ENCODE measurements around the gene TGFBI. TPM values are rescaled to one million over a fixed set of nuclear protein-coding genes. Genes with fewer than 3 reads are reported as not detected.

TGFBI gene
- total RNA-seq, 1 donor from 2014 or later: 27.9 TPM

DNA sequence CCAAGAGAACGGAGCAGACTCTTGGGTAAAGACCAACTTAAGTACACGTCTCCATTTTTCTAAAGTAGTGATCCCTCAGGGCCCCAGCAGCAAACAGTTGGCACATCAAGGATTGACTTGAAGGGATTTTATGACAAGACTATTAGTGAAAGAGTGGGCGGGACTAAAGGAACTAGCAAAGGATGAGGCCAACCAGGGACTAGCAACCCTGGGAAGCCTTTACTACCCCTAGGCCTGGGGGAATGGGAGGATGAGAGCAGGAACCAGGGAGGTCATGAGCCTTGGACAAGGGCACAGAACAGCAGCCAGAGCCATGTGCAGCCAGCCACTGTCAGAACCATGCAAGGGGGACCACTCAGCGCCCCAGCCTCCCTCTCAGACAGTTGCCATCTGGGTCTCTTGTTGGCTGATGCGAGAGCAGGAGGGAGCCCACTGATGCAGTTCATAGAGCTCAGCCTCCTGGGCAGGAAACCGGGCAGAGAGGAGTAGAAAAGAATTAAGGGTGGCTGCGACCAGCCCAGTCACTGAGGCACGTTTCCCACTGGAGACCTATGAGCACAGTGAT, 28.1 kb downstream of the TGFBI start:
- no peak for DNase-seq (ENCODE audit: low spot score)
- peak overlapping the region; percentile 20 for H3K27ac Mint-ChIP-seq (ENCODE audit: unreplicated experiment)
- peaks cover 7% of the 10 kb centered on the region for H3K27me3 Mint-ChIP-seq (ENCODE audit: unreplicated experiment)
- TF ChIP-seq, protein P1, sequence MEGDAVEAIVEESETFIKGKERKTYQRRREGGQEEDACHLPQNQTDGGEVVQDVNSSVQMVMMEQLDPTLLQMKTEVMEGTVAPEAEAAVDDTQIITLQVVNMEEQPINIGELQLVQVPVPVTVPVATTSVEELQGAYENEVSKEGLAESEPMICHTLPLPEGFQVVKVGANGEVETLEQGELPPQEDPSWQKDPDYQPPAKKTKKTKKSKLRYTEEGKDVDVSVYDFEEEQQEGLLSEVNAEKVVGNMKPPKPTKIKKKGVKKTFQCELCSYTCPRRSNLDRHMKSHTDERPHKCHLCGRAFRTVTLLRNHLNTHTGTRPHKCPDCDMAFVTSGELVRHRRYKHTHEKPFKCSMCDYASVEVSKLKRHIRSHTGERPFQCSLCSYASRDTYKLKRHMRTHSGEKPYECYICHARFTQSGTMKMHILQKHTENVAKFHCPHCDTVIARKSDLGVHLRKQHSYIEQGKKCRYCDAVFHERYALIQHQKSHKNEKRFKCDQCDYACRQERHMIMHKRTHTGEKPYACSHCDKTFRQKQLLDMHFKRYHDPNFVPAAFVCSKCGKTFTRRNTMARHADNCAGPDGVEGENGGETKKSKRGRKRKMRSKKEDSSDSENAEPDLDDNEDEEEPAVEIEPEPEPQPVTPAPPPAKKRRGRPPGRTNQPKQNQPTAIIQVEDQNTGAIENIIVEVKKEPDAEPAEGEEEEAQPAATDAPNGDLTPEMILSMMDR (IDR thresholded peaks at IDR 0.05; ENCODE audit: unreplicated experiment): no peak
- no peak overlapping the region for H3K4me3 Mint-ChIP-seq (ENCODE audit: unreplicated experiment)
- H3K36me3 Mint-ChIP-seq (ENCODE audit: low read depth, unreplicated experiment): peaks cover 10% of the 10 kb centered on the region
- peaks cover 25% of the 10 kb centered on the region for H3K4me1 Mint-ChIP-seq (ENCODE audit: unreplicated experiment)
- no peaks in the 10 kb centered on the region for H3K9me3 Mint-ChIP-seq (ENCODE audit: unreplicated experiment)

DNA sequence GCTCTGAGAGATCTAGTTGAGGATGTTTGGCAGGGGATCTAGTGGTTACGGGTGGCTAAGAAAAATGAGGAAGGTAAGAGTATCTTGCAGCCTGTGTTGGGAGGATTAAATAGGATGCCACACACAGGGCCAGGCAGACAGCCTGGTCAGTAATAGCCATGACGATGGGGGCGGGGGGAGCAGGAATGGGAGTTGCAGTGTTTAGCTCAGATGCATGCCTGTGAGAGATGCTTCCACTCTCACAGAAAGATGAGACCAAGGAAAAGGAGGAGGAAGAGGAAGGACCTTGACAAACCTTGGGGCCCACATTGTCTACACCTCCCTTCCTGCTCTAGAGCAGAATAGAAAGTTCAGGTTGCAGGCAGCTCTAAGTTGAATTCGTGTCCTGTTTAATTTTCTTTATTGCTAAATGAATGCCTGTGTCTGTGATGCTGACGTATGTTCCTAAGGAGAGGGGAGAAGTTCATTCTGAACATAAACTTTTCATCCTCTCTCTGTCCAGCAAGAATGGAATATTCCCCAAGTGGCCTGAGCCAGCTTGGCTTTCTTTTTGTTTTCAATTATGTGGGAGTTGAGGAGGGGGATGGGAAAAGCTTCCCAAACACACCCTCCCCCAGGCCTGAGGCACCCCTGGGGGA, 28.7 kb downstream of the TGFBI start:
- no peak for DNase-seq (ENCODE audit: low spot score)
- H3K36me3 Mint-ChIP-seq (ENCODE audit: low read depth, unreplicated experiment): peaks cover 6% of the 10 kb centered on the region
- no peak overlapping the region for H3K4me3 Mint-ChIP-seq (ENCODE audit: unreplicated experiment)
- peaks cover 7% of the 10 kb centered on the region for H3K27me3 Mint-ChIP-seq (ENCODE audit: unreplicated experiment)
- no peaks in the 10 kb centered on the region for H3K9me3 Mint-ChIP-seq (ENCODE audit: unreplicated experiment)
- H3K27ac Mint-ChIP-seq (ENCODE audit: unreplicated experiment): peak overlapping the region; percentile 1
- peaks cover 25% of the 10 kb centered on the region for H3K4me1 Mint-ChIP-seq (ENCODE audit: unreplicated experiment)
- TF ChIP-seq, protein P1 (IDR thresholded peaks at IDR 0.05; ENCODE audit: unreplicated experiment): no peak

DNA sequence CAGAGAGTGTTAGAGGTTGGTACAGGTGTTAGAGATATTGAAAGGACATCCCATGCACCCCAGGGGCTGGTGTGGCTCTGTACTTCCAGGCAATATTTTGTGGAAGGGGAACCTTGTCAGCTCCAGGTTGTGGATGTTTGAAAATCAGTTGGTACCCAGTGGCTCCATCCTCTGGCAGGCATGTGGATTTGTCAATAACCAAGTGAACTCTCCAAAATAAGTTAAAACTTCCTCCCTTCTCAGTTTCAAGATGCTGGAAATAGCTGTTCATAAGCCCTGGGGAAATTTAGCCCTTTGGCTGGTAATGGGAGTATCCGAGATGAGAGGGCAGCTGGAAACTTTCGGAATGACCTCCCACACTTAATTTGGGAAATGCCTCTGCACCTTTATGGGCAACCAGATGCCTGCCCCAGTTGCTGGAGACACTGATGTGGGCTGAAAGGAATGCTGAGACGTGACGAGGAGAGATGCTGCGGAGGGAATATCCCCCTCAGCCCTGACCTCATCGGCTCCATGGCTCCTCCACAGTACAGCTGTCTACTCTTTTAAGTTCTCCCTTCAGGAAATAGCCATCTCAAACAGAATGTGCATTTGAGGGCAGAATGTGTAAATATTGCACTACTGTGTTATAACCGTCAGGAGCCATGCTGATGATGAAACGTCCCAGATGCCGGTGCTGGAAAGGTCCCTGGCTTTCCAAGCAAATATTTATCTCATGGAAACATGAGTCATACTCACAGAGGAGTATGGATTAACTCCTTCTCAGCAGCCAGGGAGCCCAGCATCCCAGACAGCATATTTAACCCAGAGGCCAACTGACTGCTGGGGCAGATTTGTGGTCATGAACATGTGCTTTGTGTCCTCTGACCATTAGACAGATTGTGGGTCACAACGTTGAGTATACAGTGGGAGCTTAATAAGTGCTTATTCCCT, 29.5 kb downstream of the TGFBI start:
- DNase-seq (ENCODE audit: low spot score): peak; percentile 35
- Mint-ChIP-seq H3K36me3 (ENCODE audit: low read depth, unreplicated experiment) (peaks cover 3% of the 10 kb centered on the region), H3K4me3 (ENCODE audit: unreplicated experiment) (no peak overlapping the region), H3K27me3 (ENCODE audit: unreplicated experiment) (peaks cover 7% of the 10 kb centered on the region), H3K9me3 (ENCODE audit: unreplicated experiment) (no peaks in the 10 kb centered on the region), H3K4me1 (ENCODE audit: unreplicated experiment) (peaks cover 24% of the 10 kb centered on the region), H3K27ac (ENCODE audit: unreplicated experiment) (no peak overlapping the region)
- TF ChIP-seq, protein P1 (IDR thresholded peaks at IDR 0.05; ENCODE audit: unreplicated experiment): peak; percentile 57

DNA sequence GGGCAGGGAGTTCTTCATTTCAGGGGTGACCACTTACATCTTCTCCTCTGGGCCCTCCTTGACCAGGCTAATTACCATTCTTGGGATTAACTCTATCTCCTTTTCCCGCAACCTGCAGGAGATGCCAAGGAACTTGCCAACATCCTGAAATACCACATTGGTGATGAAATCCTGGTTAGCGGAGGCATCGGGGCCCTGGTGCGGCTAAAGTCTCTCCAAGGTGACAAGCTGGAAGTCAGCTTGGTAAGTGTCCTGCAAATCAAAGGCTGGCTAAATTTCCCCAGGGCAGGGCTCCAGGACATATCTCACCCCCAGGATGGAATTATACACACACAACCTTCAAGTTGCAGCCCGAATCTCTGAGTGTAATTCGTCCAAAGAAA, 30.2 kb downstream of the TGFBI start:
- no peak for DNase-seq (ENCODE audit: low spot score)
- no peak overlapping the region for H3K27ac Mint-ChIP-seq (ENCODE audit: unreplicated experiment)
- peaks cover 7% of the 10 kb centered on the region for H3K27me3 Mint-ChIP-seq (ENCODE audit: unreplicated experiment)
- H3K9me3 Mint-ChIP-seq (ENCODE audit: unreplicated experiment): no peaks in the 10 kb centered on the region
- H3K36me3 Mint-ChIP-seq (ENCODE audit: low read depth, unreplicated experiment): peaks cover 2% of the 10 kb centered on the region
- peaks cover 18% of the 10 kb centered on the region for H3K4me1 Mint-ChIP-seq (ENCODE audit: unreplicated experiment)
- no peak overlapping the region for H3K4me3 Mint-ChIP-seq (ENCODE audit: unreplicated experiment)
- TF ChIP-seq, protein P1 (IDR thresholded peaks at IDR 0.05; ENCODE audit: unreplicated experiment): no peak

All from endothelial cell (in vitro differentiated cells).